Glutamatergic neuron (in vitro differentiated cells): Measurements from ENCODE around the gene WFDC5. TPM values are rescaled to one million over a fixed set of nuclear protein-coding genes. Genes with fewer than 3 reads are reported as not detected.

ENCODE experiments used
- DNase-seq: peaks from one replicate; pipeline ENCODE4 v3.0.0; 2022
- H3K27ac Mint-ChIP-seq: one replicate; pipeline ENCODE4 v1.8.0; 2020; ENCODE audit warnings: mild to moderate bottlenecking, mixed read lengths, inconsistent platforms; ENCODE audit not compliant: unreplicated experiment
- H3K27me3 Mint-ChIP-seq: one replicate; pipeline ENCODE4 v1.8.0; 2020; ENCODE audit warnings: mild to moderate bottlenecking, moderate library complexity, mixed read lengths, inconsistent platforms; ENCODE audit not compliant: unreplicated experiment
- H3K36me3 Mint-ChIP-seq: one replicate; pipeline ENCODE4 v1.8.0; 2020; ENCODE audit warnings: mild to moderate bottlenecking, mixed read lengths, inconsistent platforms; ENCODE audit not compliant: unreplicated experiment
- H3K4me1 Mint-ChIP-seq: one replicate; pipeline ENCODE4 v1.8.0; 2020; ENCODE audit warnings: mild to moderate bottlenecking, low read depth, mixed read lengths, inconsistent platforms; ENCODE audit not compliant: unreplicated experiment
- H3K4me3 Mint-ChIP-seq: one replicate; pipeline ENCODE4 v1.8.0; 2020; ENCODE audit warnings: mild to moderate bottlenecking, mixed read lengths, inconsistent platforms; ENCODE audit not compliant: unreplicated experiment
- H3K9me3 Mint-ChIP-seq: one replicate; pipeline ENCODE4 v1.8.0; 2020; ENCODE audit warnings: mild to moderate bottlenecking, moderate library complexity, mixed read lengths, inconsistent platforms; ENCODE audit not compliant: unreplicated experiment
- total RNA-seq: library from RNA; stranded (reverse); fragmentation: NEBNext Ultra II Directional; extraction: Animal tissue kit (Norgen Biotek cat#: 25700); gene quantifications from one replicate; pipeline ENCODE4 v1.2.1, GENCODE V29; 2021; ENCODE audit not compliant: unreplicated experiment
- TF ChIP-seq, protein P1 (sequence below): fragments of 200-600 bp; sonication (generic); IDR thresholded peaks from one replicate; pipeline ENCODE4 v1.5.0; 2021; ENCODE audit not compliant: partially characterized antibody, unreplicated experiment

WFDC5 gene
- total RNA-seq, 1 donor from 2014 or later: not detected

- no peaks in the 10 kb centered on the region for H3K9me3 Mint-ChIP-seq
- peaks cover 2% of the 10 kb centered on the region for H3K4me1 Mint-ChIP-seq
- H3K27me3 Mint-ChIP-seq: peaks cover 9% of the 10 kb centered on the region
- no peak overlapping the region for H3K27ac Mint-ChIP-seq
- no peak for DNase-seq
- TF ChIP-seq, protein P1, sequence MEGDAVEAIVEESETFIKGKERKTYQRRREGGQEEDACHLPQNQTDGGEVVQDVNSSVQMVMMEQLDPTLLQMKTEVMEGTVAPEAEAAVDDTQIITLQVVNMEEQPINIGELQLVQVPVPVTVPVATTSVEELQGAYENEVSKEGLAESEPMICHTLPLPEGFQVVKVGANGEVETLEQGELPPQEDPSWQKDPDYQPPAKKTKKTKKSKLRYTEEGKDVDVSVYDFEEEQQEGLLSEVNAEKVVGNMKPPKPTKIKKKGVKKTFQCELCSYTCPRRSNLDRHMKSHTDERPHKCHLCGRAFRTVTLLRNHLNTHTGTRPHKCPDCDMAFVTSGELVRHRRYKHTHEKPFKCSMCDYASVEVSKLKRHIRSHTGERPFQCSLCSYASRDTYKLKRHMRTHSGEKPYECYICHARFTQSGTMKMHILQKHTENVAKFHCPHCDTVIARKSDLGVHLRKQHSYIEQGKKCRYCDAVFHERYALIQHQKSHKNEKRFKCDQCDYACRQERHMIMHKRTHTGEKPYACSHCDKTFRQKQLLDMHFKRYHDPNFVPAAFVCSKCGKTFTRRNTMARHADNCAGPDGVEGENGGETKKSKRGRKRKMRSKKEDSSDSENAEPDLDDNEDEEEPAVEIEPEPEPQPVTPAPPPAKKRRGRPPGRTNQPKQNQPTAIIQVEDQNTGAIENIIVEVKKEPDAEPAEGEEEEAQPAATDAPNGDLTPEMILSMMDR: no peak
- H3K4me3 Mint-ChIP-seq: no peak overlapping the region
- no peaks in the 10 kb centered on the region for H3K36me3 Mint-ChIP-seq
Observed at GRCh38 chr20:45111285-45111684, 3.7 kb downstream of the WFDC5 start.

- no peak overlapping the region for H3K27ac Mint-ChIP-seq
- H3K4me1 Mint-ChIP-seq: peaks cover 2% of the 10 kb centered on the region
- H3K9me3 Mint-ChIP-seq: no peaks in the 10 kb centered on the region
- no peak for DNase-seq
- peaks cover 8% of the 10 kb centered on the region for H3K27me3 Mint-ChIP-seq
- TF ChIP-seq, protein P1: no peak
- H3K36me3 Mint-ChIP-seq: no peaks in the 10 kb centered on the region
- no peak overlapping the region for H3K4me3 Mint-ChIP-seq
Observed at GRCh38 chr20:45110301-45110700, 4.7 kb downstream of the WFDC5 start.

DNA sequence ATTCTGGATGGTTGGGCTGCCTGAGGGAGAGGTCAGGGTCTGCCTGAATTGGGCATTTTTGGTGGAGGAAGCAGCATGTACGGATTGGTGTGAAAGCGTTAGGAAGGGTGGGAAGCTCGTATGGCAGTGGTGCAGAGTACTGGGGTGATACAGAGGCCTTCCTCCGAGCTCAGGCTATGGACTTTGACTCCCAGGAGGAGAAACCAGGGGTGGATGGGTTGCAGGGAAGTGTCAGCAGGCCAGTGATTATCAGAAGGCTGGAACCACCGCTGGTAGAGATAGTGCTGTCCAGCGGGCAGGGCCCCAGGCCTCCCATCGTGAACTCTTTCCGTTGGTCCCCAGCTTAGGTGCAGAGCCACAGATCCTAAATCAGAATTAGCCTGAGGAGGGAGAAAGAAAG is 5.3 kb downstream of the WFDC5 start:
- DNase-seq: no peak
- H3K27ac Mint-ChIP-seq: no peak overlapping the region
- no peaks in the 10 kb centered on the region for H3K36me3 Mint-ChIP-seq
- H3K27me3 Mint-ChIP-seq: peaks cover 8% of the 10 kb centered on the region
- H3K4me3 Mint-ChIP-seq: no peak overlapping the region
- H3K4me1 Mint-ChIP-seq: peaks cover 2% of the 10 kb centered on the region
- peaks cover 2% of the 10 kb centered on the region for H3K9me3 Mint-ChIP-seq
- TF ChIP-seq, protein P1: no peak

DNA sequence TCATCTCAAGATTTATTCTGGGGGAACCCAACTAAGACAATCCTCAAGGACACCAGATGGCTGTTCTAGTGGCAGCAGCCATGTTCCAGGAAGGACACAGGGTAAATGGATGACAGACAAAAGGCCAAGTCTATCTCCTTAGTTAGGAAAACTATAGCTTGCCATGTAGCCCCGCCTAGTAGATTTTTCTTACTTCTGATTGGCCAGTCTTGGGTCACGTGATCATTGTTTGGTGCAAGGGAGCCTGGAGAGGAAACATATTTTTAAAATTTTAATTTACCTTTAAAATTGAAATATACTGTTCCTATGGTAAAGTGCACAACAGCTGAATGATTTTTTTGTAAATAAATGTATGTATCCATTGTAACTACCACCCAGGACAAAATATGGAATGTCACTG is 9.7 kb downstream of the WFDC5 start:
- Mint-ChIP-seq H3K9me3 (peaks cover 3% of the 10 kb centered on the region), H3K27me3 (peaks cover 8% of the 10 kb centered on the region), H3K4me1 (no peaks in the 10 kb centered on the region), H3K36me3 (no peaks in the 10 kb centered on the region), H3K27ac (no peak overlapping the region), H3K4me3 (no peak overlapping the region)
- TF ChIP-seq, protein P1: no peak
- no peak for DNase-seq

GRCh38 chr20:45104786-45105185 is 10.2 kb downstream of the WFDC5 start:
- H3K9me3 Mint-ChIP-seq: peaks cover 3% of the 10 kb centered on the region
- DNase-seq: no peak
- peaks cover 8% of the 10 kb centered on the region for H3K27me3 Mint-ChIP-seq
- H3K36me3 Mint-ChIP-seq: no peaks in the 10 kb centered on the region
- TF ChIP-seq, protein P1: no peak
- no peak overlapping the region for H3K4me3 Mint-ChIP-seq
- H3K4me1 Mint-ChIP-seq: no peaks in the 10 kb centered on the region
- no peak overlapping the region for H3K27ac Mint-ChIP-seq
